ENCODE results near the gene NFXL1.

DNA sequence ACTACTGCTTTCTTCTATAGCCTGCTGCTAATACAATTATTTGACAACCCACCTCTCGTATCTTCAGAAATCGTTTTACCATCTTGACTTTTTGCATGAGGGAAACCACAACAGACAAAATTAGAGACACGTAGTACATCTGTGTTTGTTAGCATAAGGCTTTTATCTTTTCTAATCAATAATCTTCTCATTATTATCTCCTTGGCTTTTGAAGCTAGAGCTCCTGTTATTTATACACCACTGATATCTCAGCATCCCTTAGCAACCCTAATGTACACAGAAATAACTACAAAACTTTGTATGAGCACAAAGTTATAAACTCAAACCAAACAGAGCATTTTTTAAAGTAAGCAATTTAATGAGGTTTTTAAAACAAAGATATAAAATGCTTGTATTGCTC is 116.2 kb downstream of the NFXL1 start:
- TF ChIP-seq, protein P1, sequence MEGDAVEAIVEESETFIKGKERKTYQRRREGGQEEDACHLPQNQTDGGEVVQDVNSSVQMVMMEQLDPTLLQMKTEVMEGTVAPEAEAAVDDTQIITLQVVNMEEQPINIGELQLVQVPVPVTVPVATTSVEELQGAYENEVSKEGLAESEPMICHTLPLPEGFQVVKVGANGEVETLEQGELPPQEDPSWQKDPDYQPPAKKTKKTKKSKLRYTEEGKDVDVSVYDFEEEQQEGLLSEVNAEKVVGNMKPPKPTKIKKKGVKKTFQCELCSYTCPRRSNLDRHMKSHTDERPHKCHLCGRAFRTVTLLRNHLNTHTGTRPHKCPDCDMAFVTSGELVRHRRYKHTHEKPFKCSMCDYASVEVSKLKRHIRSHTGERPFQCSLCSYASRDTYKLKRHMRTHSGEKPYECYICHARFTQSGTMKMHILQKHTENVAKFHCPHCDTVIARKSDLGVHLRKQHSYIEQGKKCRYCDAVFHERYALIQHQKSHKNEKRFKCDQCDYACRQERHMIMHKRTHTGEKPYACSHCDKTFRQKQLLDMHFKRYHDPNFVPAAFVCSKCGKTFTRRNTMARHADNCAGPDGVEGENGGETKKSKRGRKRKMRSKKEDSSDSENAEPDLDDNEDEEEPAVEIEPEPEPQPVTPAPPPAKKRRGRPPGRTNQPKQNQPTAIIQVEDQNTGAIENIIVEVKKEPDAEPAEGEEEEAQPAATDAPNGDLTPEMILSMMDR (IDR thresholded peaks at IDR 0.05; ENCODE audit: insufficient read depth, low read depth, low read length), result no peak
- TF ChIP-seq EZH2 (IDR thresholded peaks at IDR 0.05; ENCODE audit: insufficient read depth, low read length), result no peak
